ENCODE data around the gene AKR7A3.
"Not testable (repeated sequence)": the region's sequence is repeated elsewhere in the genome, so short reads cannot be mapped to it uniquely, and the experiment has no call there.

The AKR7A3 gene

GRCh38 chr1:19307794-19308508, 19.4 kb upstream of the AKR7A3 start:
- Histone ChIP-seq H3K79me2 (ENCODE audit: control insufficient read depth, insufficient read depth, low read length, poor library complexity) (peaks cover 15% of the 10 kb centered on the region), H3K23ac (ENCODE audit: low read length) (no peak overlapping the region), H3K4me2 (ENCODE audit: low read length) (no peak overlapping the region), H2AFZ (ENCODE audit: insufficient read depth, low read length, poor library complexity) (no peak overlapping the region), H3K79me1 (ENCODE audit: low read length) (peaks cover 16% of the 10 kb centered on the region), H3K14ac (ENCODE audit: low read length) (no peak overlapping the region), H3K9ac (ENCODE audit: low read length) (no peak overlapping the region), H3K36me3 (ENCODE audit: control insufficient read depth in 1 of 2, insufficient read depth in 2 of 2, low read length in 2 of 2) (peaks cover 40 to 53% of the 10 kb centered on the region in 2 experiments), H4K8ac (ENCODE audit: low read depth, low read length) (no peak overlapping the region), H2AK5ac (ENCODE audit: low read length) (no peak overlapping the region), H3K9me3 (ENCODE audit: insufficient read depth, low read depth, low read length) (peaks cover 3% of the 10 kb centered on the region), H3K4ac (ENCODE audit: low read depth, low read length) (no peak overlapping the region), H3K27ac (ENCODE audit: low read depth, low read length) (no peak overlapping the region), H4K12ac (ENCODE audit: low read depth, low read length) (no peak overlapping the region), H3K4me3 (ENCODE audit: low read depth, low read length) (no peak overlapping the region), H4K91ac (ENCODE audit: low read depth, low read length) (no peak overlapping the region), H2BK120ac (ENCODE audit: insufficient read depth, low read length, poor library complexity) (no peak overlapping the region), H2BK5ac (ENCODE audit: low read depth, low read length, poor library complexity) (no peak overlapping the region), H2BK12ac (ENCODE audit: low read length) (no peak overlapping the region), H3K4me1 (ENCODE audit: control insufficient read depth in 1 of 2, insufficient read depth in 2 of 2, low read length in 2 of 2) (peaks cover 11 to 12% of the 10 kb centered on the region in 2 experiments), H3K18ac (ENCODE audit: low read length) (no peak overlapping the region), H3K27me3 (ENCODE audit: insufficient read depth, low read length) (no peaks in the 10 kb centered on the region)
- no CpG with 5 or more reads among the region's 10 CpGs for WGBS (ENCODE audit: extremely low coverage, insufficient coverage, insufficient read length)
- no peak for DNase-seq

- H2AK5ac ChIP-seq (ENCODE audit: low read length) = no peak overlapping the region
- H3K4me3 ChIP-seq (ENCODE audit: low read depth, low read length) = no peak overlapping the region
- H3K79me2 ChIP-seq (ENCODE audit: control insufficient read depth, insufficient read depth, low read length, poor library complexity) = peaks cover 8% of the 10 kb centered on the region
- no peak overlapping the region for H3K18ac ChIP-seq (ENCODE audit: low read length)
- no peak overlapping the region for H3K4ac ChIP-seq (ENCODE audit: low read depth, low read length)
- no peak overlapping the region for H2BK5ac ChIP-seq (ENCODE audit: low read depth, low read length, poor library complexity)
- no peak overlapping the region for H4K8ac ChIP-seq (ENCODE audit: low read depth, low read length)
- H3K9ac ChIP-seq (ENCODE audit: low read length) = no peak overlapping the region
- peaks cover 40 to 56% of the 10 kb centered on the region in 2 experiments for H3K36me3 ChIP-seq (ENCODE audit: control insufficient read depth in 1 of 2, insufficient read depth in 2 of 2, low read length in 2 of 2)
- WGBS (ENCODE audit: extremely low coverage, insufficient coverage, insufficient read length) = no CpG with 5 or more reads among the region's 6 CpGs
- H2AFZ ChIP-seq (ENCODE audit: insufficient read depth, low read length, poor library complexity) = no peak overlapping the region
- no peak overlapping the region for H4K91ac ChIP-seq (ENCODE audit: low read depth, low read length)
- peaks cover 9% of the 10 kb centered on the region in 2 experiments for H3K4me1 ChIP-seq (ENCODE audit: control insufficient read depth in 1 of 2, insufficient read depth in 2 of 2, low read length in 2 of 2)
- H3K4me2 ChIP-seq (ENCODE audit: low read length) = no peak overlapping the region
- no peak overlapping the region for H2BK12ac ChIP-seq (ENCODE audit: low read length)
- DNase-seq = no peak
- H3K23ac ChIP-seq (ENCODE audit: low read length) = no peak overlapping the region
- H3K9me3 ChIP-seq (ENCODE audit: insufficient read depth, low read depth, low read length) = peaks cover 3% of the 10 kb centered on the region
- H3K27me3 ChIP-seq (ENCODE audit: insufficient read depth, low read length) = no peaks in the 10 kb centered on the region
- no peak overlapping the region for H3K14ac ChIP-seq (ENCODE audit: low read length)
- H3K27ac ChIP-seq (ENCODE audit: low read depth, low read length) = no peak overlapping the region
- no peak overlapping the region for H2BK120ac ChIP-seq (ENCODE audit: insufficient read depth, low read length, poor library complexity)
- no peak overlapping the region for H4K12ac ChIP-seq (ENCODE audit: low read depth, low read length)
- peaks cover 8% of the 10 kb centered on the region for H3K79me1 ChIP-seq (ENCODE audit: low read length)
Measured at GRCh38 chr1:19306941-19307340, 18.4 kb upstream of the AKR7A3 start.

- no peak overlapping the region for H3K14ac ChIP-seq (ENCODE audit: low read length)
- H2AK5ac ChIP-seq (ENCODE audit: low read length) = no peak overlapping the region
- H3K27me3 ChIP-seq (ENCODE audit: insufficient read depth, low read length) = no peaks in the 10 kb centered on the region
- peaks cover 3% of the 10 kb centered on the region for H3K9me3 ChIP-seq (ENCODE audit: insufficient read depth, low read depth, low read length)
- no peak overlapping the region for H4K8ac ChIP-seq (ENCODE audit: low read depth, low read length)
- no peak overlapping the region for H3K9ac ChIP-seq (ENCODE audit: low read length)
- H3K36me3 ChIP-seq (ENCODE audit: control insufficient read depth in 1 of 2, insufficient read depth in 2 of 2, low read length in 2 of 2) = peaks cover 40 to 56% of the 10 kb centered on the region in 2 experiments
- H3K4me1 ChIP-seq (ENCODE audit: control insufficient read depth in 1 of 2, insufficient read depth in 2 of 2, low read length in 2 of 2) = peaks cover 4% of the 10 kb centered on the region in 2 experiments
- H2BK5ac ChIP-seq (ENCODE audit: low read depth, low read length, poor library complexity) = no peak overlapping the region
- no peak overlapping the region for H4K12ac ChIP-seq (ENCODE audit: low read depth, low read length)
- no peak overlapping the region for H3K27ac ChIP-seq (ENCODE audit: low read depth, low read length)
- H2BK120ac ChIP-seq (ENCODE audit: insufficient read depth, low read length, poor library complexity) = no peak overlapping the region
- no peak overlapping the region for H3K4me2 ChIP-seq (ENCODE audit: low read length)
- no peaks in the 10 kb centered on the region for H3K79me2 ChIP-seq (ENCODE audit: control insufficient read depth, insufficient read depth, low read length, poor library complexity)
- H3K18ac ChIP-seq (ENCODE audit: low read length) = no peak overlapping the region
- WGBS (ENCODE audit: extremely low coverage, insufficient coverage, insufficient read length) = no CpG with 5 or more reads among the region's 11 CpGs
- H3K23ac ChIP-seq (ENCODE audit: low read length) = no peak overlapping the region
- no peak for DNase-seq
- H3K79me1 ChIP-seq (ENCODE audit: low read length) = no peaks in the 10 kb centered on the region
- H4K91ac ChIP-seq (ENCODE audit: low read depth, low read length) = no peak overlapping the region
- H2AFZ ChIP-seq (ENCODE audit: insufficient read depth, low read length, poor library complexity) = no peak overlapping the region
- no peak overlapping the region for H3K4ac ChIP-seq (ENCODE audit: low read depth, low read length)
- no peak overlapping the region for H3K4me3 ChIP-seq (ENCODE audit: low read depth, low read length)
- no peak overlapping the region for H2BK12ac ChIP-seq (ENCODE audit: low read length)
Measured at GRCh38 chr1:19305880-19306279, 17.3 kb upstream of the AKR7A3 start.

- not testable (repeated sequence) for H2AFZ ChIP-seq (ENCODE audit: insufficient read depth, low read length, poor library complexity); H2AK5ac ChIP-seq (ENCODE audit: low read length); H3K23ac ChIP-seq (ENCODE audit: low read length); H3K18ac ChIP-seq (ENCODE audit: low read length); H3K79me2 ChIP-seq (ENCODE audit: control insufficient read depth, insufficient read depth, low read length, poor library complexity); H4K12ac ChIP-seq (ENCODE audit: low read depth, low read length); H3K27ac ChIP-seq (ENCODE audit: low read depth, low read length); H3K9ac ChIP-seq (ENCODE audit: low read length); H3K4ac ChIP-seq (ENCODE audit: low read depth, low read length); H2BK120ac ChIP-seq (ENCODE audit: insufficient read depth, low read length, poor library complexity); H4K8ac ChIP-seq (ENCODE audit: low read depth, low read length); H2BK5ac ChIP-seq (ENCODE audit: low read depth, low read length, poor library complexity); H3K9me3 ChIP-seq (ENCODE audit: insufficient read depth, low read depth, low read length); H3K4me1 ChIP-seq (ENCODE audit: control insufficient read depth in 1 of 2, insufficient read depth in 2 of 2, low read length in 2 of 2); H4K91ac ChIP-seq (ENCODE audit: low read depth, low read length); H3K4me3 ChIP-seq (ENCODE audit: low read depth, low read length); H3K27me3 ChIP-seq (ENCODE audit: insufficient read depth, low read length); H2BK12ac ChIP-seq (ENCODE audit: low read length); H3K4me2 ChIP-seq (ENCODE audit: low read length); H3K79me1 ChIP-seq (ENCODE audit: low read length); H3K14ac ChIP-seq (ENCODE audit: low read length); DNase-seq
- H3K36me3 ChIP-seq (ENCODE audit: control insufficient read depth in 1 of 2, insufficient read depth in 2 of 2, low read length in 2 of 2) = peaks cover 40 to 59% of the 10 kb centered on the region in 2 experiments
- no CpG with 5 or more reads among the region's 10 CpGs for WGBS (ENCODE audit: extremely low coverage, insufficient coverage, insufficient read length)
Measured at GRCh38 chr1:19304081-19304480, 15.5 kb upstream of the AKR7A3 start.
